ENCODE measurements around the gene SNRNP48.

GRCh38 chr6:7640607-7641577 lies 50.9 kb downstream of the SNRNP48 start:
- TF ChIP-seq, protein P1, sequence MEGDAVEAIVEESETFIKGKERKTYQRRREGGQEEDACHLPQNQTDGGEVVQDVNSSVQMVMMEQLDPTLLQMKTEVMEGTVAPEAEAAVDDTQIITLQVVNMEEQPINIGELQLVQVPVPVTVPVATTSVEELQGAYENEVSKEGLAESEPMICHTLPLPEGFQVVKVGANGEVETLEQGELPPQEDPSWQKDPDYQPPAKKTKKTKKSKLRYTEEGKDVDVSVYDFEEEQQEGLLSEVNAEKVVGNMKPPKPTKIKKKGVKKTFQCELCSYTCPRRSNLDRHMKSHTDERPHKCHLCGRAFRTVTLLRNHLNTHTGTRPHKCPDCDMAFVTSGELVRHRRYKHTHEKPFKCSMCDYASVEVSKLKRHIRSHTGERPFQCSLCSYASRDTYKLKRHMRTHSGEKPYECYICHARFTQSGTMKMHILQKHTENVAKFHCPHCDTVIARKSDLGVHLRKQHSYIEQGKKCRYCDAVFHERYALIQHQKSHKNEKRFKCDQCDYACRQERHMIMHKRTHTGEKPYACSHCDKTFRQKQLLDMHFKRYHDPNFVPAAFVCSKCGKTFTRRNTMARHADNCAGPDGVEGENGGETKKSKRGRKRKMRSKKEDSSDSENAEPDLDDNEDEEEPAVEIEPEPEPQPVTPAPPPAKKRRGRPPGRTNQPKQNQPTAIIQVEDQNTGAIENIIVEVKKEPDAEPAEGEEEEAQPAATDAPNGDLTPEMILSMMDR (IDR thresholded peaks at IDR 0.05; ENCODE audit: low read depth, low read length), result no peak
- TF ChIP-seq EZH2phosphoT487 (IDR thresholded peaks at IDR 0.05; ENCODE audit: low read depth), result no peak

Data from OCI-LY3 (cell line).